ENCODE data around the gene BEST2. TPM values are rescaled to one million over a fixed set of nuclear protein-coding genes. Genes with fewer than 3 reads are reported as not detected.
A peak's percentile ranks its signal among the peaks of the same experiment; 100 is the strongest.

Gene BEST2
- total RNA-seq, 1 donor from 2014 or later = not detected

GRCh38 chr19:12759686-12760085, 8.1 kb downstream of the BEST2 start:
- no peak for TF ChIP-seq CTCF (IDR thresholded peaks at IDR 0.05)
- no peak overlapping the region for H3K4me3 ChIP-seq
- ATAC-seq = no peak
- no peaks in the 10 kb centered on the region for H3K27me3 ChIP-seq
- peaks cover 10% of the 10 kb centered on the region for H3K4me1 ChIP-seq
- peaks cover 8% of the 10 kb centered on the region for H3K36me3 ChIP-seq
- H3K9me3 ChIP-seq = no peaks in the 10 kb centered on the region
- no peak overlapping the region for H3K27ac ChIP-seq
- no peak for DNase-seq
- intact Hi-C loops (cut with DNase I) = no loop called here

- H3K4me1 ChIP-seq = peaks cover 8% of the 10 kb centered on the region
- no peaks in the 10 kb centered on the region for H3K9me3 ChIP-seq
- no peak for ATAC-seq
- H3K27me3 ChIP-seq = no peaks in the 10 kb centered on the region
- H3K27ac ChIP-seq = no peak overlapping the region
- no peak for DNase-seq
- no peak overlapping the region for H3K4me3 ChIP-seq
- intact Hi-C loops (cut with DNase I) = no loop called here
- peaks cover 10% of the 10 kb centered on the region for H3K36me3 ChIP-seq
- TF ChIP-seq CTCF (IDR thresholded peaks at IDR 0.05) = no peak
Observed at GRCh38 chr19:12763100-12763499, 11.5 kb downstream of the BEST2 start.

GRCh38 chr19:12764698-12765097, 13.1 kb downstream of the BEST2 start:
- H3K9me3 ChIP-seq = no peaks in the 10 kb centered on the region
- ATAC-seq (no peak), DNase-seq (no peak)
- peaks cover 10% of the 10 kb centered on the region for H3K36me3 ChIP-seq
- H3K4me3 ChIP-seq = no peak overlapping the region
- intact Hi-C loops (cut with DNase I) = loop anchor here (5.0 kb wide), 1 partner anchor 83 kb away; no protein-coding TSS in a partner anchor
- TF ChIP-seq CTCF (IDR thresholded peaks at IDR 0.05) = no peak
- H3K4me1 ChIP-seq = peaks cover 8% of the 10 kb centered on the region
- H3K27me3 ChIP-seq = no peaks in the 10 kb centered on the region
- H3K27ac ChIP-seq = no peak overlapping the region

GRCh38 chr19:12766051-12766521, 14.5 kb downstream of the BEST2 start:
- H3K9me3 ChIP-seq = no peaks in the 10 kb centered on the region
- intact Hi-C loops (cut with DNase I) = loop anchor here (5.0 kb wide), 1 partner anchor 81 kb away; no protein-coding TSS in a partner anchor
- peak overlapping the region; percentile 42 for H3K27ac ChIP-seq
- peaks cover 8% of the 10 kb centered on the region for H3K4me1 ChIP-seq
- H3K27me3 ChIP-seq = no peaks in the 10 kb centered on the region
- ATAC-seq = peak; percentile 93
- peaks cover 10% of the 10 kb centered on the region for H3K36me3 ChIP-seq
- peak overlapping the region; percentile 53 for H3K4me3 ChIP-seq
- TF ChIP-seq CTCF (IDR thresholded peaks at IDR 0.05) = peak; percentile 93
- peak; percentile 94 for DNase-seq

GRCh38 chr19:12767150-12767549, 15.6 kb downstream of the BEST2 start:
- Histone ChIP-seq H3K27ac (no peak overlapping the region), H3K9me3 (no peaks in the 10 kb centered on the region), H3K27me3 (no peaks in the 10 kb centered on the region), H3K4me3 (no peak overlapping the region), H3K36me3 (peaks cover 10% of the 10 kb centered on the region), H3K4me1 (peaks cover 8% of the 10 kb centered on the region)
- no peak for ATAC-seq
- no peak for TF ChIP-seq CTCF (IDR thresholded peaks at IDR 0.05)
- no peak for DNase-seq
- intact Hi-C loops (cut with DNase I) = loop anchor here (5.0 kb wide), 1 partner anchor 80 kb away; no protein-coding TSS in a partner anchor

GRCh38 chr19:12767666-12768065, 16.1 kb downstream of the BEST2 start:
- TF ChIP-seq CTCF (IDR thresholded peaks at IDR 0.05) = no peak
- Histone ChIP-seq H3K27ac (no peak overlapping the region), H3K36me3 (peaks cover 7% of the 10 kb centered on the region), H3K4me1 (peaks cover 8% of the 10 kb centered on the region), H3K4me3 (no peak overlapping the region), H3K9me3 (no peaks in the 10 kb centered on the region), H3K27me3 (no peaks in the 10 kb centered on the region)
- no peak for ATAC-seq
- intact Hi-C loops (cut with DNase I) = loop anchor here (5.0 kb wide), 1 partner anchor 80 kb away; no protein-coding TSS in a partner anchor
- no peak for DNase-seq
